Right ventricle myocardium superior (tissue), 1 donor: ENCODE data around the gene PLPPR1. TPM values are rescaled to one million over a fixed set of nuclear protein-coding genes. Genes with fewer than 3 reads are reported as not detected.
"Not testable (repeated sequence)": the region's sequence is repeated elsewhere in the genome, so short reads cannot be mapped to it uniquely, and the experiment has no call there.

Experiments used
- ATAC-seq: fragments of 200-7000 bp; cut with Tn5 transposase; one replicate; pipeline ENCODE4 v1.9.1; 2020; ENCODE audit warnings: mild to moderate bottlenecking; ENCODE audit not compliant: poor library complexity
- DNase-seq: peaks from one replicate; pipeline ENCODE4 v3.0.0-alpha.2; 2020
- intact Hi-C: fragments of 100-400 bp; cut with DNase I; formaldehyde crosslinking; loops from one replicate; pipeline ENCODE4 v1.11.2; 2022
- total RNA-seq: library from RNA; stranded (reverse); fragmentation: NEBNext Ultra II Directional; extraction: Animal tissue kit (Norgen Biotek cat#: 25700); gene quantifications from one replicate; pipeline ENCODE4 v1.2.1, GENCODE V29; 2021
- donor health status: DM: no; HTN: yes; CAD: no; lungs with severe emphysema.

PLPPR1 gene
- total RNA-seq, 1 donor from 2014 or later = not detected

- ATAC-seq (no peak), DNase-seq (no peak)
- intact Hi-C loops = loop anchor here (5.0 kb wide), 1 partner anchor 600 kb away; no protein-coding TSS in a partner anchor
Measured at GRCh38 chr9:101312661-101313060, 284.1 kb downstream of the PLPPR1 start.

- intact Hi-C loops = no loop called here
Measured at GRCh38 chr9:101315112-101315450, 286.6 kb downstream of the PLPPR1 start.

GRCh38 chr9:101317735-101318134 is 289.2 kb downstream of the PLPPR1 start:
- ATAC-seq (no peak), DNase-seq (no peak)
- intact Hi-C loops = no loop called here

More at GRCh38 chr9:101315112-101315450, 286.6 kb downstream of the PLPPR1 start:
- no peak for ATAC-seq
- no peak for DNase-seq

GRCh38 chr9:101323129-101323528 is 294.6 kb downstream of the PLPPR1 start:
- no peak for DNase-seq
- no peak for ATAC-seq
- intact Hi-C loops = no loop called here

GRCh38 chr9:101324245-101324804 is 295.8 kb downstream of the PLPPR1 start:
- DNase-seq (no peak), ATAC-seq (no peak)
- intact Hi-C loops = no loop called here

- intact Hi-C loops = no loop called here
- ATAC-seq = no peak
- no peak for DNase-seq
Measured at GRCh38 chr9:101325053-101325452, 296.5 kb downstream of the PLPPR1 start.

- ATAC-seq = no peak
- no peak for DNase-seq
- intact Hi-C loops = no loop called here
Measured at GRCh38 chr9:101326035-101326434, 297.5 kb downstream of the PLPPR1 start.

- ATAC-seq = no peak
Measured at GRCh38 chr9:101326501-101326900, 298.0 kb downstream of the PLPPR1 start.

GRCh38 chr9:101327422-101327909 is 298.9 kb downstream of the PLPPR1 start:
- intact Hi-C loops, ATAC-seq, DNase-seq: not testable (repeated sequence)

More at GRCh38 chr9:101326501-101326900, 298.0 kb downstream of the PLPPR1 start:
- intact Hi-C loops = no loop called here
- DNase-seq = no peak

- ATAC-seq = no peak
- intact Hi-C loops = no loop called here
- DNase-seq = no peak
Measured at GRCh38 chr9:101332362-101332761, 303.8 kb downstream of the PLPPR1 start.

- intact Hi-C loops = no loop called here
- no peak for ATAC-seq
Measured at GRCh38 chr9:101333490-101333889, 305.0 kb downstream of the PLPPR1 start.

GRCh38 chr9:101333926-101334702 is 305.6 kb downstream of the PLPPR1 start:
- intact Hi-C loops = no loop called here
- no peak for ATAC-seq
- no peak for DNase-seq

More at GRCh38 chr9:101333490-101333889, 305.0 kb downstream of the PLPPR1 start:
- DNase-seq = no peak

GRCh38 chr9:101336091-101336490 is 307.6 kb downstream of the PLPPR1 start:
- intact Hi-C loops = no loop called here
- DNase-seq = no peak
- no peak for ATAC-seq

- intact Hi-C loops = no loop called here
- no peak for ATAC-seq
- DNase-seq = no peak
Measured at GRCh38 chr9:101337237-101337636, 308.7 kb downstream of the PLPPR1 start.

- DNase-seq (no peak), ATAC-seq (no peak)
- intact Hi-C loops = no loop called here
Measured at GRCh38 chr9:101341958-101342357, 313.4 kb downstream of the PLPPR1 start.

- DNase-seq = no peak
- intact Hi-C loops = no loop called here
- no peak for ATAC-seq
Measured at GRCh38 chr9:101342595-101342994, 314.1 kb downstream of the PLPPR1 start.

GRCh38 chr9:101350285-101350684 is 321.8 kb downstream of the PLPPR1 start:
- DNase-seq = no peak
- ATAC-seq = no peak
- intact Hi-C loops = no loop called here

- DNase-seq (no peak), ATAC-seq (no peak)
- intact Hi-C loops = no loop called here
Measured at GRCh38 chr9:101352892-101353463, 324.5 kb downstream of the PLPPR1 start.

- no peak for ATAC-seq
- DNase-seq = no peak
- intact Hi-C loops = no loop called here
Measured at GRCh38 chr9:101353683-101354082, 325.2 kb downstream of the PLPPR1 start.
